ENCODE results near the gene RFWD3.

Gene RFWD3

DNA sequence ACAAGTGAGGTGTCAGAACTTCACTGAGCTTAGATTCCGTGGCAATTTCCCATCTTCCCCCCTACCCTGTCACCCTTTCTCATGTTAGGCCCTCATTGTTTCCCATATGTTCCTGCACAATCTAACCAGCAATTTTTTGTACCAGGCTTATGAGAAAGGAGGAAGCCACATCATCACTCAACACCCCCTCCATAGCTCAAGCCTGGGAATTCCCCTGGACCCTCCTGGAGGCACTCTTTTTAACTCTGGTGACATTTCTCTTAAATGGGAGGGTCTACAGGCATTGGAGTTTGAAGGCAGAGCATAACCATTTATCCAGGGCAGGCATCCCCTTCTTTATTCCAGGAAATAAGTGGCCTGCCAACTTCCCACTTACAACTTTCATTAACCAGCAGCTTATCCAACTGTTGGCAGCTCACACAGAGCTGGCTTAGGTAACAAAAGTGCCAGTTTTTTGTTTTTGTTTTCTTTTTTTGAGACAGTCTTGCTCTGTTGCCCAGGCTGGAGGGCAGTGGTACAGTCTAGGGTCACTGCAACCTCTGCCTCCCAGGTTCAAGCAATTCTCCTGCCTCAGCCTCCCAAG, 49.4 kb downstream of the RFWD3 start:
- no peak for DNase-seq

GRCh38 chr16:74611721-74612120, 55.0 kb downstream of the RFWD3 start:
- no peak for DNase-seq

- DNase-seq: no peak
Observed at GRCh38 chr16:74608944-74609343, 57.7 kb downstream of the RFWD3 start.

GRCh38 chr16:74608381-74608780, 58.3 kb downstream of the RFWD3 start:
- DNase-seq: no peak

DNA sequence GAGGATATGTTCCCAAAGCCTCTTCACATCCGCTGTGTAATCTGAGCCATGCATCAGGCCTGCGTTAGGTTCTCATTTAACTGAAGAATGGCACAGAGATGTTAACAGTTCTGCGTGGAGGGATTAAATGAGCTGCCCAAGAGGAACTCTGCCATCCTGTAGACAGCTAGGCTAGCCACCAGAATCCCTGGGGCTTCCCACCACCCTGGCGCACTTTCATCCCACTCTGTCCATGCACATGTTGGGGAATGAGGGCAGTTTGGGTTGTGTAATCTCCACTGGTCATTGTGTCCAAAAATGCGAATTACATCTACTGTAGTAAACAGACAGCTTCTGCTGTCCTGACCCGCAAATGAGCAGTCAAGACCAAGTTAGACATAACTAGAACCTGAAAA, 58.7 kb downstream of the RFWD3 start:
- DNase-seq: no peak

DNA sequence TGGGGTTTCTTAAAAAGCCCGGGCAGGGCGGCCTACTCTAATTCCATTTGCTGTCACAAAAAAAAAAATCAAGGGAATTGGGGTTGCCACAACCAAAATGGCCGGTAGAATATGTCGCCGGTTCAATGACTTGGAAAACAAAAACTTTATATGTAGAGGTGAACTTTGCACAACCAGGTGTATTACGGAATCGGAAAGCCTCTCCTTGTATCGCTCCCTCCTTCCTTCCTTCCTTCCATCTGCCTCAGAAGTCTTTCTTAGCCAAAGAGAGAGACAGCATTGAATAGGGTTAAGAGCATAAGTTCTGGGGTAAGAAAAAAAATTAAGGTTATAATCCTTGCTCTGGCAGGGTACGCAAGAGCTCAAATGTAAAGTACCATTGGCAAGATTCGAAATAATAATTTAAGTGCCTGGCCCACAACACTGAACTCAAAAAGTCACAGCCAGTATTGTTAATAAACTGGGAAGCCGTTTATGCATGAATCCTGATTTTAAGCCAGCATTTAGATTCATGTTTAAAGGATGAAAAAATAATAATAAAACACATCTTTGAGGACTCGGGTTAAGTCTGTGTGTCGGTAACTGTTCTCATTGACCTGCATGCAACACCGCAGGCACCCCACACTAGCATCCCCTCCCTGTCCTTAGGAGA, 59.2 kb downstream of the RFWD3 start:
- no peak for DNase-seq

DNA sequence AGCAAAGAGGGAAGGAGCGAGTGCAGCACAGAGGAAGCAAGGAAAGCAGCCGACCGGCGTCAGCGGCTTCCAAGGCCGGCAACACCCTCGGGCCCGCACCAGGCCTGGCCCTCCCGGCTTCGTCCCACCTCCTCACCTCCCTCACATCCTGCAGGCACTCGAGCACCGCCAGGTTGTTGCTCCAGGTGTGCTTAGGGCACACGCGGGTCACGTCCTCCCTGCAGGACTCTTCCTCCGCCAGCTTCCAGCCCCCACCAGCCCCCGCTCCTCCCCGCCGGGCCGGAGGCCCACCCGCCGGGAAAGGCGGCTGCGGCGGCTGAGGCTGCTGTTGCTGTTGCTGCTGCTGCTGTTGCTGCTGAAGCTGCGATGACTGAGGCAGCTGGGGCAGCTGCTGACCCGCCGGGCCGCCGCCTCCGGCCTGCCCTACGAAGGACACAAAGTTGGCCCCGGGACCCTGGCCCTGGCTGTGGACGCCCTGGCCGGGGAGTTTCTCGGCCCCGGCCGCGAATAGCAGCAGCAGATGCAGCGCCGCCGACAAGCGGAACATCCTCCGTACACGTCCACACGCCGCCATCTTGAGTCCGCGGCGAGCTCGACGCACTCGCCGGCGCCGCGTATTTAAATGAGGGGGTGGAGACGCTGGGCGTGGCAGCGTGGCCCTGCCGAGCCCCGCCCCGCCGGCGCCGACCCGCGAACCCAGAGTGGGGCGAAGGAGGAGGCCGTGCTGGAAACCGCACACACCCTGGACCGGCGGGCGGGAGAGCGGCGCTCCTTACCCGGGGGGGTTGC, 60.0 kb downstream of the RFWD3 start, which contains the start of gene GLG1:
Gene GLG1, minus strand, starts transcription at position 594 of the 789 bp plus-strand sequence. Its CDS starts 20 bp downstream, at position 574.
- DNase-seq: peak; percentile 79

- DNase-seq: no peak
Observed at GRCh38 chr16:74605746-74606520, 60.7 kb downstream of the RFWD3 start.

- no peak for DNase-seq
Observed at GRCh38 chr16:74605332-74605731, 61.3 kb downstream of the RFWD3 start.

GRCh38 chr16:74603848-74604247, 62.8 kb downstream of the RFWD3 start:
- DNase-seq: no peak

DNA sequence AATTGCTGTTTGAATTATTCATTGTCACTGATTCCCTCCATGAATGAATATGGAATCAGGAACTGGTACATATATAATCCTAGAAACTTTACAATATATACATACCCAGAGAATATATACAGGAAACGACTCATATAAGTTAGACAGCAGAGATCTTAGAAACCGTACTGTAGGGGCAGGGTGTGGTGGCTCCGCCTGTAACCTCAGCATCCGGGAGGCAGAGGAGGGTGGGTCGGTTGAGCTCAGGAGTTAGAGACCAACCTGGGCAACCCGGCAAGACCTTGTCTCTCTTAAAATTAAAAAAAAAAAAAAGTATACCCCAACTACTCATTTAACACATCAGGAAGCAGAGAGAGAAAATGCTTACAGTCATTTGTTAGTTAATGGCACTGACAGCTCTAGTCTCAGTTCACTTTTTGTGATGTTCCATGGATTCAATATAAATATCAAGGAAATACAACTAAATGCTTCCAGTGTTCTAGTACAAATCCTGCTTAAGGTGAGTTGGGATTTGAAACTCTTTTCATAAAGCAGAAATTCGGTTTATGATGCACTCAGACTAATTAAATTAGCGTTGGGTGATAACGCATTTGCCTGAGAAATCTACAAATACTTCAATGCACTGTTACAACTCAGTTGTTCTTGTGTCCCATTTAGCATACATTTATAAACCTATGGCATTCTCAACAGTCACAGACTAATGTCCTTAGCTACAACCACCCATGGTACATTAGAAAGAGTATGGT, 65.4 kb downstream of the RFWD3 start:
- no peak for DNase-seq

DNA sequence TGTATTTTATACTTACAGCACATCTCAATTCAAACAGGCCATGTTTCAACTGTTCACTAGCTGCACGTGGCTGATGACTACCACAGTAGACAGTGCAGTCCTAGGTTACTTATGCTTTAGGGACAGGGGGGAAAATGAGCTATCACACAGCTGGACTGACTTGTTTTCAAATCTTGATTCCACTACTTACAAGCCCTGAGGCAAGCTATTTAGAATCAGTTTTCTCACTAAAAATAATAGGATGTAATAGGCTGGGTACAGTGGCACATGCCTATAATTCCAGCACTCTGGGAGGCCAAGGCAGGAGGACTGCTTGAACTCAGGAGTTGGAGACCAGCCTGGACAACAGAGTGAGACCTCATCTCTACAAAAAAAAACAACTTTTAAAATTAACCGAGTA, 70.1 kb downstream of the RFWD3 start:
- no peak for DNase-seq

- no peak for DNase-seq
Observed at GRCh38 chr16:74592847-74593246, 73.8 kb downstream of the RFWD3 start.

DNA sequence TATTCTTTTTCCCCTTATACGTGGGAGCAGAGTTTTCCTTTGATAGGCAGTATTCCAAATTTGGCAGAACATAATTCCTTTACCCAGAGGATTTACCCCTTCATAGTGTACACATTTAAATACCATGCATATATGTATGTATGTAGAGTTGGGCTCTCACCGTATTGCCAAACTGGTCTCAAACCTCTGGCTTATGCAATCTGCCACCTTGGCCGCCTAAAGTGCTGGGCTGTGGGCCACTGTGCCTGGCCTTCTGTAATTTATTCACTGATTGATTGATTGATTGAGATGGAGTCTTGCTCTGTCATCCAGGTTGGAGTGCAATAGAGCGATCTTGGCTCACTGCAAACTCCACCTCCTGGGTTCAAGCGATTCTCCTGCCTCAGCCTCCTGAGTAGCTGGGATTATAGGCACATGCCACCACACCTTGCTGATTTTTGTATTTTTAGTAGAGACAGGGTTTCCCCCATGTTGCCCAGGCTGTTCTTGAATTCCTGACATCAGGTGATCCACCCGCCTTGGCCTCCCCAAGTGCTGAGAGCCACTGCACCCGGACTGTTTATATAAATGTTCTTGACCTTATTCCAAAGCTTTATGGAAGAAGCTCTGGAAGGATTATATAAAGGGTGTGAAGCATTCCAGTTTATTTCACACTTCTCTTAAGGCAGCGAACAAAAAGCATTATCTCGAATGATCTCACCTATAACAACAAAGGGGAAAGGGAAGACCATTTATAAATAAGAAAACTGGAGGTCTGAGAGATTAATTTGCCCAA, 74.6 kb downstream of the RFWD3 start:
- DNase-seq: no peak

DNA sequence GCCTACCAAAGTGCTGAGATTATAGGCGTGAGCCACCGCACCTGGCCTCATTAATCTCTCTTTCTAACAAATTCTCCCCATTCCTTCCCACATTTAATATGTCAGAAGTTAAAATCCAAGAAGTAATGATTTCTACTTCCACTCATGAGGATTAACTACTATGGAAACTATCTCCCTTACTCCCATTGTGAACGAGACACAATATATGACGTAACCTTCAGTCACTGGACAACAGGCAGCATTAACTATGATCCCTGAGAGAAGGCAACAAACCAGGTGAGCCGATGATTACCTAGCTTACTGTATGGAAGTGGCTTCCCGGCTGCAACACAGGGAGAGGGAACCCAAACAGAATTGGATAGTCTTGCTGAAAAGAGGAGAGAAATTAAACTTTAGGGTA, 79.7 kb downstream of the RFWD3 start:
- DNase-seq: no peak

GRCh38 chr16:74585846-74586443, 80.7 kb downstream of the RFWD3 start:
- no peak for DNase-seq

DNA sequence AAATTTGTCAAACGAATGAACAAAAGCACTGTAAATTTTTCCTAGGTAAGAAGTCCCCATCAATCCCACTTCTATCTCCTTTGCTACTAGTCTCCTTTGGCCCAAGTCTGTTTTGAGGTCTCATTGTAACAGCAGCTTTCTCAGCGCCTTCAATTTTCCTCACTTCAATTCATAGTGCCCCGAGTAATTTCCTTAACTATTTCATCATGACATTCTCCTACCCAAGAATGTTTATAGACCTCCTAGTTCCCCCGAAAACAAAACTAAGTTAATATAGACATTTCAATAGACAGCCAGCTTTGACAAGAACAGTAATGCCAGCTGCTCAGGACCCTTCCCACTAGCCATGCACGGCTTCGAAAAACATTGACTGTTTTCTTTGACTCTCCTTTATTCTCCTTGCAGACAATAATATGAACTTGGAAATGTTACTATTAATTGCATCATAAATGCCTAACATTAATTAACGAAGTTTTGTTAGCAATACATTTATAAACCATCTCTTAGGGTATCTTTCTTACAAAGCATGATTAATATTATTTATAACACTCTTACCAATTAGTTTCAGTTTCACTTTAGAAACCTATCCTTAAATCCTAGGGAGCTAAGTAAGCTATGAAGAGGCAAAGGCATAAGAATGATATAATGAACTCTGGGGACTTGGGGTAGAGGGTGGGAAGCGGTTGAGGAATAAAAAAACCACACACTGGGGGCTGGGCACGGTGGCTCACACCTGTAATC, 82.6 kb downstream of the RFWD3 start:
- no peak for DNase-seq

DNA sequence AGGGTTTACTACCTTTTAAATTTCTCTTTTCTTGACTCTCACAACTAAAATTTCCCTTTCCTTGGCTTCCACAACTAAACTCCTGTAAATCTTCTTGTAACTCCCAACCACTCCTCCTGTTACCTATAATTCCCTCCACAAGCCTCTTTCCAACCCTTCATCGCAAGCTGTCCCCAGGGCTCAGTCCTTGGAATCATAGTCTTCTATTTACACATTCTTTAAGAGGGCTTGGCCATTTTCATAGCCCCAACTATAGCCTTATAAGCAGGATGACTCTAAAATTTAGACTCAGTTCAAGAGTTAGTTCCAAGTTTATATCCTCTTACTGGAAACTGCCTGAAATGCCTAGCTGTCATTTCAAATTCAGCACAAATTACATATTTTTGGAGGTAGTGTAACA, 83.7 kb downstream of the RFWD3 start:
- DNase-seq: no peak

DNA sequence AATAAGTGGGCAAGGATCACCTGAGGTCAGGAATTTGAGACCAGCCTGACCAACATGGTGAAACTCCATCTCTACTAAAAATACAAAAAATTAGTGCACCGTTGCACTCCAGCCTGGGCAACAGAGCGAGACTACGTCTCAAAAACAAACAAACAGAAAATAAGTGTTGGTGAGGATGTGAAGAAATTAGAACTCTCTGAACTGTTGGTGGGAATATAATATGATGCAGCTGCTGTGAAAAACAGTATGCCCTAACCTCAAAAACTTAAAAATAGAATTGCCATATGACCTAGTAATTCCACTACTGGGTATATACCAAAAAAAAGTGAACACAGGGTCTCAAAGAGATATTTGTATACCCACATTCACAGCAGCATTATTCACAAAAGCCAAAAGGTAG, 85.8 kb downstream of the RFWD3 start:
- no peak for DNase-seq

- DNase-seq: no peak
Observed at GRCh38 chr16:74578838-74579237, 87.8 kb downstream of the RFWD3 start.

GRCh38 chr16:74578433-74578832, 88.2 kb downstream of the RFWD3 start:
- no peak for DNase-seq
